HL-60/S4 treated with phorbol 12-myristate 13-acetate at 8.2 ng/mL for 4 days and 3 days (cell line): Measurements from ENCODE around the gene CACNA1I.

Experiments used
- in situ Hi-C: fragments of 300-500 bp; cut with MboI; formaldehyde crosslinking; loops from 2 replicates; pipeline ENCODE4 v1.15.0; 2022; ENCODE audit warnings: low sequenced_read_pairs

Gene CACNA1I

DNA sequence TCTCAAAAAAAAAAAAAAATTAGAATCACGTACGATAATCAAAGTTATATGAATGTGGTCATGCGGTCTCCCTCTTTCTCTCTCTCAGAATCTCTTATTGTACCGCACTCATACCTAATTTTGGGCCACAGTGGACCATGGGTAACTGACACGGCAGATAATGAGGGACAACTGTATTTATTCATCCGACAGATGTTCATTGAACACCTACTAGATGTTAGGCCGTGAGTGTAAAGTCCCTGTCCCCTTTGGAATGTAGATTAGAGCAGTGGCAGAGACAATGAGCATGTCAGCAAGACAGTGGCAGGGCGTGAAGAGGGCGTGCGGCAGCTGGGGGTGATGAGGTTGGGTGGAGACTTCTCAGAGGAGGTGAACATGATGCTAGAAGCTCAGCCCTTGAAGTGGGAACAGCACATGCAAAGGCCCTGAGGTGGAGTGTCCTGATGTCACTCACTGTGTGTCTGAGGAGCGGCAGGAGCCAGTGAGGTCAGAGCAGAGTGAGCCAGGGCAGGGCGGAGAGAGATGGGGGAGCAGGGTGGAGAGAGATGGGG is 25.1 kb downstream of the CACNA1I start:
- in situ Hi-C loops: no loop called here

DNA sequence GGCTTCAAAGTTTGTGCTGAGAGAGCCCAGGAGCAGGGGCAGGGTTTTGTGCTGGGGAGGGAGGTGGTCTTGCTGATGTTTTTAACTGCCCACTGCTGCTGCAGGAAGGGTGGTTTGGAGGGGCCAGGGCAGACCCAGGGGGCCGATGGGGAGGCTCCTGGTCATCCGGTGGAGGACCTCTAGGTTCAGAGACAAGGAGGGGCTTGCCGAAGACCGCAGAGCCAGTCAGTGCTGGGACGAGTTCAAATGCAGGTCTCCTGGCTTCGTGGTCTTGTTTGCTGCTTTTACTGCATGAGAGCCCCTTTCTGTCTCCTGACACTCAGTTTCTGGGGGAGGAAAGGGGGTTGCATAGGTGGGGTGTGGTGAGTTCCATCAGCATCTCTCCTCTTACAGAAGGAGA is 26.0 kb downstream of the CACNA1I start:
- in situ Hi-C loops: no loop called here

DNA sequence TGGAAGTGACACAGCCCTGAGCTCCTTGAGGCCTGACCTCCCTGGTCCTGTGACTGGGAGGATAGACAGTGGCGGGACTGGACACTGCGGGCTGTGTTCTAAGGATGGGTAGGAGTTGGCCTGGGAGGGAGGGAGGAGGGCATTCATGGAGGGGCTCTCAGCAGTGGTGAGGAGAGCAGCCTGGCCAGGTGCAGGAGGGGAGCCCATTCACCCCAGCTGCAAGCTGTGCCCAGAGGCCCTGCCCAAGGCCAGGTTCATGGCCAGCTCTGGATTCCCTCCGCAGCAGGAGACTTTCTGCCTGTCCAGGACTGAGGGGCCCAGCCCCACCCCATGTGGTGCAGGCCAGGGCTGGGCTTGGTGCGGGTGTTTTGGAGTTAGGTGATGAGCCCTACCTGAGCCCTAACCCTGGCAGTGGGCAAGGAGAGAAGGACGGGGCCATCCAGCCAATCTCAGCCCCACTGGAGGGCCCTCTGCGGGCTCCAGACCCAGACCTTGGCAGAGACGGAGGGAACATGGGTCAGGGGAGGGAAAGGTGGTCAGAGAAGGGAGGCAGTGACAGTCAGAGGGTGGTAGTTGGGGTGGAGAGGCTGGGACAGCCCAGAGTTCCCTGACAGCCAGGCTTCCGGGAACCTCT is 26.8 kb downstream of the CACNA1I start:
- in situ Hi-C loops: no loop called here

DNA sequence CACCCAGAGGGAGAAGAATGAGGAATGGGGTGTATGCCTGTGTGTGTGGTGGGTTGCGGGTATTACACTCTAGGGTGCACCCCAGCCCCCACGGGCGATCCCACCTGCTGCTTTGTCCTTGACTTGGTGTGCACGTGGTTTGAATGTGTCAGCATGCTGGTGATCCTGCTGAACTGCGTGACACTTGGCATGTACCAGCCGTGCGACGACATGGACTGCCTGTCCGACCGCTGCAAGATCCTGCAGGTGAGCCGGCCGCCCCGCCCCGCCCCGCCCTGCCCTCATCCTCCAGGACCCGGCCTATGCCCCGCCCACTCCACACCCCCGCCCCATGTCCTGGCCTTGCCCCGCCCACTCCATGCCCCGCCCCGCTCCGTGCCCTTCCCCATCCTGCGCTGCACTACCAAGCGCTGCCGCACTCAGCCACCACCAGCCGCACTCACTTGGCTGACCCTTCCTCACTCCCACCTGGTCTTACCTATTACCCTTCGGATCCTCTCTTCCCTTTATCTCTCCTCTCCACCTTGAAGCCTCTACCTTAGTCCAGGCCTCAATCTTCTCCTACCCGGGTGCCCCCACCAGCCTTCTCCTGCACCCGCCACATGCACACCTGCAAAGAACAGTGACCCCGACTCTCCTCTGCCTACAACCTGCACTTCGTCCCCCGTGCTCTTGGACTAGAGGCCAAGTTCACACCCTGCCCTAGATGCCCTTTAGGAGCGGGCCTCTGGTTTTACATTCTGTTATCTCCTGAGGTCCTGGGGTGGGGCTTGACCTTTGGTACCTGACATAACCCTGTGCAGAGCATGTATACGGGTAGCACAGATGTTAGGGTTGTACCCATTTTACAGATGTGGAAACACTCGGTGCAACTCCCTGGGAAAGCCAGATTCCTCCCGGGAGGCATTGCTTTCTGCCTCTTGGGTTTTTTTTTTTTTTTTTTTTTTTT is 27.7 kb downstream of the CACNA1I start:
- in situ Hi-C loops: no loop called here

DNA sequence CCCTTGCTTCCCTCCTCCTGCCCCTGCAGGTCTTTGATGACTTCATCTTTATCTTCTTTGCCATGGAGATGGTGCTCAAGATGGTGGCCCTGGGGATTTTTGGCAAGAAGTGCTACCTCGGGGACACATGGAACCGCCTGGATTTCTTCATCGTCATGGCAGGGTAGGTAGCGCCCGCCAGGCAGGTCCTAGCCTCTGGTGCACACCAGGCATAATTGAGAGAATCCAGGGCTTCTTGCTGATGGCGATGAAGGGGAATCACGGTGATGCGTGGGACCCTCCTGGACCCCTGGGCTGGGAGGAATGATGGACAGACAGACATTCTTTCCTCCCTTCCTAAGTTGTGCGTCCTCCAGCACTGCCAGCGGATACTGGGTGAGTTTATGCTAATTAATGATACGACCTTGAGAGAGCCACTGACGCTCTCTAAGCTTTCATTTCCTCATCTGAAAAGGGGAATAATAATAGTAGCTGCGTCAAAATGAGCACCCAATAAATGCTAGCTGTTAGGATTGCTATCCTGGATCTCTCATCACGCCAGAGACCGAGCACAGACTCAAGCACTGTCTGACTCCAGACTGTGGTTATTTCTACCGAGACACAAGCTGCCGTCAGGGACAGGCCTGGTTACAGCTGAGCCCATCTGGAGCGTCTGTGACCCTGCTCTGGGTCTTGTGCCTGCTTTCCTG is 30.1 kb downstream of the CACNA1I start:
- in situ Hi-C loops: no loop called here

DNA sequence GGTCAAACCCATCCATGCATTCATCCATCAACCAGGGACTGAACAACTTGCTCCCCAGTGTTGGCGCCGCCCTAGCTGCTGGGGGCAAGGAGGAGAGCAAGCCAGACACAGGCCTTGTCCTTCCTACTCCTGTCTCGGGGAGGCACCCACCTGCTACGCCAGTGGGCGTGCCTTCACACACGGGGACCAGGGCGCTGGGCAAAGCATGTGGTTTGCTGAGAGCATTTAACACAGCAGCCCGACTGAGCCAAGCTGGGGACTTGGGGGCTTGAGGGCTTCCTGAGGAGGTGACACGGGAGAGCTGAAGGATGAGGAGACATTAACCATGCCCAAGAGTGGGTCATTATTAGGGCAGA is 30.6 kb downstream of the CACNA1I start:
- in situ Hi-C loops: no loop called here

DNA sequence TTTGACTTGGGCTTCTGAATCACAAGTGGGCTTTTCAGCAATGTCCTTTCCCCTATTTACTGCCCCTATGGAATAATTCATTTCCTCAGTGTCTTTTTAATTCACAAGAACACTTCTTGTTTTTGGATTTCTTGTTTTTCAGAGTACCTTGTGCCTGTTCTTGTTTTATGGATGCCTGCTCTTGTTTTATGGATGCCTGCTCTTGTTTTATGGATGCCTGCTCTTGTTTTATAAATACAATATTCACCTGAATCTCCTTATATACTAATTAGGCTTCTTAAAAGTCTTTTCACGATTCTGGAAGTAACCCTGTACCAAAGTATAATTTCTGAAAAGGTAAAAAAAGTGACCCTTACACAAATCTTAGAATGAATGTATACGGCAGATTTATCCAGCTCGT is 32.8 kb downstream of the CACNA1I start:
- in situ Hi-C loops: no loop called here

DNA sequence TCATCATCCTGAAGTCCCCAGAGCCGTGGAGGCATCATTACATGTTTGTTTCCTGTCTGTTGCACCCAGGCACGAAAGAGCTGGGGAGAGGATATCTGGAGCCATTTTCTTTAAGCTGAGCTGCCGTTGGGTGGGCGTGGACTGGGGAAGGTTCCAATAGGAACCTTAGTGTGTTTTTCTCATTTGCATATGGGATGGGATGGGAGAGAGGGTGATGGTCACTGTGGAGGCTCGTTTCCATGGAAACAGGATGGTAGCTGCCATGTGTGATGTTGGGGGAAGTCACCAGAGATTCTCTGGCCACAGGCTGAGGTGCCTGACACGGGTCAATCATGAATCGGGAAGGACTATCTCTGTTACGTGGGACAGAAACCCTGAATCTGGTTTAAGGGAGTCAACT is 39.7 kb downstream of the CACNA1I start:
- in situ Hi-C loops: no loop called here

DNA sequence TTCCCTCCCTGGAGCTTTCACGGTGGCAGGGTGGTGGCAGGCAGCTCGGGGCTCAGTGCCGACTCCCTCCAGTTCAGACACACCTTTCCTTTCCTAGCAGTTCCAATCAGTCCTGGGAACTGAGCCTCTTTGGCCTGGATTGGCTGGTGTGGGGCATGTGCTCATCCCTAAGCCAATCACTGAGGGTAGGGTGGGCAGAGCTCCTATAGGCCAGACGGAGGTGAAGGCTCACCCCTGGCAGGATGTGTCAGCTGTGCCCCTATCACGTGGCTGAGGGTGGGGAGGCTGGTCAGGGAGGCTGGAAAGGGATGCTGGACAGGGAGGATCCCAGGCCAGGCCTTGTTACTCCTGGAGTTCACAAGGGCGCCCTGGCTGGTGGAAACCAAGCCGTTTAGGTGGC is 40.2 kb downstream of the CACNA1I start:
- in situ Hi-C loops: no loop called here

DNA sequence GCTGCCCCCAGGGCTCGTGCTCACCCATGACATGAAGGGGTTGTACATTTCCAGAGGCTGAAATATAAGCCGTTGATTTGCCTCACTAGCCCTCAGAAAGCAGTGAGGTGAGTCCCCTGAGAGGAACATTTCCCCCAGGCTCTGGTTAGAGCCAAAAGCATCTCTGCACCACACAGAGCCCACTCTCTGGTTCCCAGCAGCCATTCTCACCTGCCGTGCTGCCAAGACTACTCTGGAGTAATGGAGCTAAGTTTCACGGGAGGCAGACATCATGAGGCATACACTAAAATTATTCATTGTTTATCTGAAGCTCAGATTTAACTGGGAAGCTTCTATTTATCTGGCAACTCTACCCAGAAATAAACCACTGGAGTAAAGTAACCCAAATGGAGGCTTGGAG is 40.8 kb downstream of the CACNA1I start:
- in situ Hi-C loops: no loop called here

DNA sequence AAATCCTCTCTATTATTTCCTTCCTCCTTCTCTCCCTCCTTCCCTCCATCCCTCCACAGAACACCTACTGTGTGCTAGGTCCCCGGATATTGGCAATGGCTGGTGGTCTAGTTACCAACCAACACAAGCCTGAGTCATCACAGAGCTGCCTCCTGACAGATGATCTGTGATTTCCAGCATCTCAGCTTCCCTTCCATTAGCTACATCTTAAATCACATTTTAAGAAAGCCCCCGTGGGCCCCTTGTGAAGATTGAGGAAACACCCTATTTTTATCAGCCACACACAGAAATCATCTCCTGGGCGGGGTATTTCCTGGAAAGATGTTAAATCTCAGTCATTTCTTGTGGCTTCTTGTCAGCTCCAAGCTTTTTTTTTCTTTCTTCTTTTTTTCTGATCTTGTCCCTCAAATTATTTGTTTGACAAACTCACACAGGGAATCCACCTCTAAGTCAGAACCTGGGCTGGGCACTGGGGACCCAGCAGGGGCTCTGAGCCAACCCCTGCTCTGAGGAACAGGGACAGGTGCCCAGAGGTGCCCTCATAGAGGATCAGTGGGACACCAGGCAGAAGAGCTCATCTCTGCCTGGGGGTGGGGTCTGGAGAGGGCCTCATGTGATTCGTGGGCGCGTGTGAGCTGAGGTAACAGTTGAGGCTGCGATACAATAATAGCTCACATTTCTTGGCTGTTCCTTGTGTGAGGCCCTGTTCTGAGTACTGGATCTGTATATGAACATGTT is 42.4 kb downstream of the CACNA1I start:
- in situ Hi-C loops: no loop called here

DNA sequence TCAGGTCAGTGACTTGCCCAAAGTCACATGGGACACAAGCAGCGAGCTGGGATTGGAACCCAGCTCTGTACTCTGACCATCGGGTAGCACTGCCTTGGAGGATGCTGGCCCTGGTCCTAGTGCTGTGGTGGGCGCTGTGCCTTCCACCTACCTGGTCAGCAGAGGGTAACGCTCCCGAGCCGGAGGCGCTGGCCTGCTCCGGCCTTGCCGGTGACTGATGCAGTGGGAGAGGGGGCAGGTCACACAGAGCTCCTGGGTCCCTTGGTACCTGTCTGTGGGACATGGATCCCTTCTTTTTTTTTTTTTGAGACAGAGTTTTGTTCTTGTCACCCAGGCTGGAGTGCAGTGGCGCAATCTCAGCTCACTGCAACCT is 43.0 kb downstream of the CACNA1I start:
- in situ Hi-C loops: no loop called here

DNA sequence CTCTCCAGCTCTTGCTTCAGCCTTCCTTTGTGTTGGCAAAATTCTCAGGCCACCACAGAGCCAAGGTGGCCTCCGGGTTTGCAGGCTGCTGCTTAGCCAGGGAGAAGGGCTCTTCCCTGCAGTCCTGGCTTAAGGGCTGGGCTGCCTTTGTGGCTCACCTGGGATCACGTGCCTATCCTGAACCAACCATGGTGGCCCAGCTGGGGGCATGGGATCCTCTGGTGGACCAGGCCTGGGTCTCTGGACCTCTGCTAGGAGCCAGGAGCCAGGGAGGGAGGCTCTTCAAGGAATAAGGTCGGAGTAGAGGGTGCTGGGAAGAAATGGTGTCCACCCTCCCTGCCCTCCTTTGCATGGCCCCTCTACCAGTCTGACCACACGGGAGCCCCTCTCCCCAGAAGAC is 43.9 kb downstream of the CACNA1I start:
- in situ Hi-C loops: no loop called here

DNA sequence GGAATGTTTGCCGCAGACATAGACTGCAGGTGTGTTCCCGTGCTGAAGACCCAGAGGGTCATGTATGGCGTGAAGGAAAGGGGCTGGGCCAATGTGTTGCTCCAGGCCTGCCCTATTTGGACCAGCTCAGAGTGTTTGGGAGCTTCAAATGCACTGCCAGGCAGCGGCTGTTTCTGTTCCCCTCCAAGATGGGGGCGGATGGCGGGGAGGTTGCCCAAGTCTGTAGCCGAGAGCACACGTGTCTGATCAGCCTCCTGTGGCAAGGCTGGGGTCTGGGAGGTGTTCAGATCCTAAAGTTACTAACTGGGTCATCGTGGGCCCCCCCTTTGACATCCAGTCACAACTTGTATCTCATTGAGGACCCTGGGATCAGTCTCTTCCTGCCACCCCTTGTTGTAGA is 45.5 kb downstream of the CACNA1I start:
- in situ Hi-C loops: no loop called here

DNA sequence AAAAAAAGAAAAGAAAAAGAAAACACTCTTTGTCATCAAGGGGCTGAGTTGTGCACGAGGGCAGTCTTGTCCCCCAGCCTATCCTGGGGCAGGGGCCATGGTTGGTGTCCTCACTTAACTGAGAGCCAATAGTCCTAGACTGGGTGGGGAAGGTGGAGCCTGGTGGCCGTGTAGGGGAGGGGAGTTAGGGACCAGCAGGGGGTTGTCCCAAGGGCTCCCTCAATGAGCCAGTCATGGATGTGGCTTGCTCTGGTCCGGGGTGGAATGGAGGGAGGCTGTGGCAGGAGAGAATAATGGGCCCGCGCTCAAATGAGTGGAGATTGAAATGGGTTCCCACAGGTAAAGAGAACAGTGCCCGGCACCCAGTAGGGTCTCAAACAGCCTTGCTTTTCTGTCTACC is 46.2 kb downstream of the CACNA1I start:
- in situ Hi-C loops: no loop called here

DNA sequence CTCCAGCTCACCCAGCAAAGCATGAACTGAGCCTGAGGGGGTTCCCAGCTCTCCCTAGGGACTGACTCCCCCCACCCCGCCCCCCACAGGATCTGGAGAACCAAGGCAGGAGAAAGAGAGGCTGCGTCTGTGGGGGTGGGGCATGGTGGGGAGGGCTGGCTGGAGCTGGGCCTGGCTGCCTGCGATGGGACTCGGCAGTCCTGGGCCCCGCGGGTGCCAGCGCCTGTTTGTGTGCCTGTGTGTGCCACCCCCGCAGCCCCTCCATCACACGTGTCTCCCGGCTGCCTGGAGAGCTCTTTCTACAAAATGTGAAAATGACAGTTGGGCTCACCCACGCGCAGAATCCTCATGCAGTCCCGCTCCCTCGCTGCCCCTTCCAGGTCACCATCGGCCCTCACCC is 46.8 kb downstream of the CACNA1I start:
- in situ Hi-C loops: no loop called here

DNA sequence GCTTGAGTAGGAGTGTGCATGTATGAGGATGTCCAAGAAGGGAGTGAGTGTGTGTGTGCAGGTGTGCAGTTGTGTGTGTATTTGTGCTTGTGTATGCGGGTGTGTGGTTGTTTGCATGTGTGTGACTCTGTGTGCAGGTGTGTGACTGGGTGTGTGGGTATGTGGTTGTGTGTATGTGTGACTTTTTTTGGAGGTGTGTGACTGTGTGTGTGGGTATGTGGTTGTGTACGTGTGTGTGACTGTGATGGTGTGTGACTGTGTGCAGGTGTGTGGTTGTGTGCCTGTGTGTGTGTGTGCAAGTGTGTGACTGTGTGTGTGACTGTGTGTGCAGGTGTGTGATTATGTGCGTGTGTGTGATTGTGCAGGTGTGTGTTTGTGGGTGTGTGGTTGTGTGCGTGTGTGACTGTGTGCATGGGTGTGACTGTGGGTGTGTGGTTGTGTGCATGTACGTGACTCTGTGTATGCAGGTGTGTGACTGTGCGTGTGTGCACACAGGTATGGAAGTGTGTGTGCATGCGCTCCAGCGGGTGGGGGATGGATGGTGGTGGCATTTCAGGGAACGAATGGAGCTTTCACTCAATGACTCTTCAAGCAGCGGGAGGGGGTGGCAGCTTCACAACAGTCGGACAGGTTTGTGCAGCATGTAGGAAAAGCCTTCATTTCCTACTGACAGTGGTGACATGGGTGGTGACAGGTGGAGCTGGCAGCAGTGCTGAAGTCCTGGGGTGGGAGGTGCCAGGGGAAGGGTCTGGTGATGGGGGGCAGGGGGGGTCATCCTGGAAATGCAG is 47.6 kb downstream of the CACNA1I start:
- in situ Hi-C loops: no loop called here

DNA sequence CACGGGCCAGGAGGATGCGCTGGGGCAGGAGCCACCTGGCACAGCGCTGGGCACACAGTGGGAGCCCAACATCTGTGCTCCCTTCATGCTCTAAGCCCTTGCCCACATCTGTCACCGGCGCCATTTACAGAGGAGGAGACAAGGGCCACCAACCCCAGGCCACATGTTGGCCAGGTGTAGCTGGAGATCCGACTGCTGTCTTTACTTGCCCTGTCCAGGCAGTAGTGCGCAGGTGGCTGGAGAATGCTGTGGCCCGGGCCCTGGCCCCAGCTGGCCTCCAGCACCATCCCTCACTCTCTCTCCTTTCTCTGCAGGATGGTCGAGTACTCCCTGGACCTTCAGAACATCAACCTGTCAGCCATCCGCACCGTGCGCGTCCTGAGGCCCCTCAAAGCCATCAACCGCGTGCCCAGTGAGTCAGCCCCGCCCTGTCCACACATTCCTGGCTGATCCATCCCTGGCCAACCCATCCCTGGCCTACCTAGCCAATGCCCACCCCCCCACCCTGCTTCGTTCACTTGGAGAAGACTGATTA is 48.5 kb downstream of the CACNA1I start:
- in situ Hi-C loops: no loop called here

DNA sequence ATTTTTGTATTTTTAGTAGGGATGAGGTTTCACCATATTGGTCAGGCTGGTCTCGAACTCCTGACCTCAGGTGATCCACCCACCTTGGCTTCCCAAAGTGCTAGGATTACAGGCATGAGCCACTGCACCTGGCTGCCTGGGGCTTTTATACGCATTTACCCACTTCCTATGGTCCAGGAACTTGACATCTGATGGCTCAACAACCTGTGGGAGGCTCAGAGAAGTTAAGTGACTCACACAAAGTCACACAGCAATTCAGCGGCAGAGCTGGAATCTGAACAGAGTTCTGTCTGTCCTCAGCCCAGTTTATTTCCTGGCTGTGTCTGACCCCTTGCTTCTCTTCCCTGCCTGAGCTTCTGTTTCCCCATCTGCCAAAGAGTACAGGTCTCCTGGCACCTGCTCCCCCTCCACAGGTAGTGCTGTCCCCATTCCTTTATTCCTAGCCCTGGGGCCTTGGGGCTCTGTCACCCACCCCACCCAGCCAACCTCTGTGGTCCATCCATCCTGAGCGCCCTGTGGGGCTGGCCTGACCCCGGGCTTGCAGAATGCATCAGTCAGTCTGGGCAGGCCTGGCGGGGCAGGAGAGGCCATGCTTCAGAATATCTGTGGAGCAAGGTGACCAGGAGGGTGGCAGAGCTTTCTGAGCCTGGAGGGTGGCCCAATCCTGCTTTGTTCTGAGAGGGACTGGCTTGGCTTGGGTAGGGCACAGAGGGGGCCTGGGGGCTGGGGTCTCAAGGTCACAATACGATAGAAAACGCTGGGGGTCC is 50.6 kb downstream of the CACNA1I start:
- in situ Hi-C loops: no loop called here
